Loucy (cell line): ENCODE results near the gene NHSL1.

Source experiments
- H2AFZ ChIP-seq: fragments of 200-600 bp; sonication (generic); 2 replicates; pipeline ENCODE4 v1.6.0; 2016; ENCODE audit warnings: antibody characterized with exemption, mild to moderate bottlenecking, low read length, moderate library complexity
- H3F3A ChIP-seq: fragments of 200-600 bp; 2 replicates; pipeline ENCODE4 v1.6.0; 2016; ENCODE audit warnings: antibody characterized with exemption, low read depth, mild to moderate bottlenecking
- H3K27me3 ChIP-seq: fragments of 200-600 bp; sonication (generic); 2 replicates; pipeline ENCODE4 v1.6.1; 2014; ENCODE audit warnings: low read length, mild to moderate bottlenecking; ENCODE audit not compliant: insufficient read depth, poor library complexity, severe bottlenecking
- H3K36me3 ChIP-seq: fragments of 200-600 bp; sonication (generic); 2 replicates; pipeline ENCODE4 v1.6.1; 2016; ENCODE audit warnings: low read length; ENCODE audit not compliant: insufficient read depth
- H3K4me1 ChIP-seq: fragments of 200-600 bp; sonication (generic); 2 replicates; pipeline ENCODE4 v1.5.1; 2014; ENCODE audit warnings: low read length, mild to moderate bottlenecking; ENCODE audit not compliant: insufficient read depth, poor library complexity, severe bottlenecking
- H3K4me2 ChIP-seq: fragments of 200-600 bp; sonication (generic); 2 replicates; pipeline ENCODE4 v1.6.0; 2014; ENCODE audit warnings: antibody characterized with exemption, low read length, low read depth, mild to moderate bottlenecking; ENCODE audit not compliant: poor library complexity, severe bottlenecking
- H3K4me3 ChIP-seq: fragments of 200-600 bp; sonication (generic); 2 replicates; pipeline ENCODE4 v1.5.1; 2014; ENCODE audit warnings: low read length, mild to moderate bottlenecking, mixed read lengths; ENCODE audit not compliant: poor library complexity, severe bottlenecking
- H3K79me2 ChIP-seq: fragments of 200-600 bp; sonication (generic); 2 replicates; pipeline ENCODE4 v1.6.1; 2014; ENCODE audit warnings: low read length; ENCODE audit not compliant: insufficient read depth
- H3K9ac ChIP-seq: fragments of 200-600 bp; sonication (generic); 2 replicates; pipeline ENCODE4 v1.6.0; 2014; ENCODE audit warnings: mild to moderate bottlenecking, low read depth, low read length, moderate library complexity; ENCODE audit not compliant: poor library complexity, severe bottlenecking
- H3K9me2 ChIP-seq: fragments of 200-600 bp; sonication (generic); replicated peaks from 2 replicates; pipeline ENCODE4 v1.6.1; 2016; ENCODE audit warnings: low read depth, low read length, mixed read lengths
- H3K9me3 ChIP-seq: fragments of 200-600 bp; sonication (generic); 2 replicates; pipeline ENCODE4 v1.6.1; 2014; ENCODE audit warnings: mild to moderate bottlenecking, antibody characterized with exemption, low read length, low read depth; ENCODE audit not compliant: insufficient read depth
- H4K20me1 ChIP-seq: fragments of 200-600 bp; sonication (generic); 2 replicates; pipeline ENCODE4 v1.6.0; 2014; ENCODE audit warnings: antibody characterized with exemption, low read length, mild to moderate bottlenecking; ENCODE audit not compliant: insufficient read depth, poor library complexity, severe bottlenecking
- CTCF ChIP-seq: fragments of 200-600 bp; sonication (generic); conservative IDR thresholded peaks from 2 replicates; pipeline ENCODE4 v1.5.1; 2014; ENCODE audit warnings: mild to moderate bottlenecking, antibody characterized with exemption, low read length
- EZH2phosphoT487 ChIP-seq: fragments of 200-600 bp; IDR thresholded peaks from 2 replicates; pipeline ENCODE4 v1.6.1; 2018; ENCODE audit warnings: antibody characterized with exemption, mild to moderate bottlenecking, moderate library complexity, borderline replicate concordance

Gene NHSL1

GRCh38 chr6:138473144-138473543, 26.1 kb downstream of the NHSL1 start:
- Histone ChIP-seq H3K9ac (no peak overlapping the region), H3K4me3 (no peak overlapping the region), H4K20me1 (no peaks in the 10 kb centered on the region), H3K36me3 (no peaks in the 10 kb centered on the region), H3K9me3 (no peaks in the 10 kb centered on the region), H3K27me3 (no peaks in the 10 kb centered on the region), H3F3A (no peaks in the 10 kb centered on the region), H3K4me1 (no peaks in the 10 kb centered on the region), H3K4me2 (no peak overlapping the region), H2AFZ (no peak overlapping the region), H3K9me2 (no peaks in the 10 kb centered on the region), H3K79me2 (no peaks in the 10 kb centered on the region)
- TF ChIP-seq EZH2phosphoT487, result no peak

DNA sequence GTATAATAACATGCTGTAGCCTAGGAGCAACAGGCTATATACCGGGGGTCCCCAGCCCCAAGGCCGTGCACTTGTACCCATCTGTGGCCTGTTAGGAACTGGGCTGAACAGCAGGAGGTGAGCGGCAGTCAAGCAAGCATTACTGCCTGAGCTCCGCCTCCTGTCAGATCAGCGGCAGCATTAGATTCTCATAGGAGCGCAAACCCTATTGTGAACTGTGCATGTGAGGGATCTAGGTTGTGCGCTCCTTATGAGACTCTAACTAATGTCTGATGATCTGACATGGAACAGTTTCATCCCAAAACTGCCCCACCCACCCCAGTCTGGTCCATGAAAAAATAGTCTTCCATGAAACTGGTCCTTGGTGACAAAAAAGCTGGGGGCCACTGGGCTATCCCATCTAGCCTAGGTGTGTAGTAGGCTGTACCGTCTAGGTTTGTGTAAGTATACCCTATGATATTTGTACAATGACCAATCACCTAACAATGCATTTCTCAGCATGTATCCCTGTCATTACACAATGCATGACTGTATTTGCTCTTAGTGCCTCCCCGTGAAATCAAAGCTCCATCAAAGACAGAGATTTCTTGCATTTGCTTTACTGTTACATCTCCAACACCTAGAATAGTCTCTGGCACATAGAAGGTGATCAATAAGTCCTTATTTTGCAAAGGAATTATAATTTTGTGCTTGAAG, 30.8 kb downstream of the NHSL1 start:
- Histone ChIP-seq H3K36me3 (no peaks in the 10 kb centered on the region), H3K4me1 (no peaks in the 10 kb centered on the region), H2AFZ (no peak overlapping the region)

GRCh38 chr6:138467901-138468300, 31.4 kb downstream of the NHSL1 start:
- Histone ChIP-seq H3K9me2 (no peaks in the 10 kb centered on the region), H3K27me3 (no peaks in the 10 kb centered on the region), H3K4me3 (no peak overlapping the region), H3K79me2 (no peaks in the 10 kb centered on the region), H3K4me2 (no peak overlapping the region), H2AFZ (no peak overlapping the region), H3F3A (no peaks in the 10 kb centered on the region), H3K9me3 (no peaks in the 10 kb centered on the region), H3K36me3 (no peaks in the 10 kb centered on the region), H3K9ac (no peak overlapping the region), H4K20me1 (no peaks in the 10 kb centered on the region), H3K4me1 (no peaks in the 10 kb centered on the region)
- no peak for TF ChIP-seq CTCF
- TF ChIP-seq EZH2phosphoT487, result no peak

More for the DNA sequence above, 30.8 kb downstream of the NHSL1 start:
- Histone ChIP-seq H3K4me3 (no peak overlapping the region), H4K20me1 (no peaks in the 10 kb centered on the region), H3K9me3 (no peaks in the 10 kb centered on the region), H3F3A (no peaks in the 10 kb centered on the region), H3K79me2 (no peaks in the 10 kb centered on the region), H3K9ac (no peak overlapping the region), H3K4me2 (no peak overlapping the region), H3K9me2 (no peaks in the 10 kb centered on the region), H3K27me3 (no peaks in the 10 kb centered on the region)
- no peak for TF ChIP-seq CTCF
